Right lobe of liver (tissue), 6 donors: Measurements from ENCODE around the gene FNDC4. TPM values are rescaled to one million over a fixed set of nuclear protein-coding genes. Genes with fewer than 3 reads are reported as not detected.

Experiments
- ATAC-seq, 4 donors: fragments of 200-7000 bp; cut with Tn5 transposase; one replicate each; pipeline ENCODE4 v1.9.1; 2020; ENCODE audit warnings: mild to moderate bottlenecking in 4 of 4, moderate library complexity in 4 of 4
- DNase-seq, 3 donors: peaks; one replicate each; pipeline ENCODE4 v3.0.0-alpha.2; 2020
- H3K27ac ChIP-seq, 3 donors: fragments of 200-600 bp; one replicate each; pipeline ENCODE4 v1.8.0; 2022
- H3K27me3 ChIP-seq, 2 donors: fragments of 200-600 bp; one replicate each; pipeline ENCODE4 v1.8.0; 2022
- H3K36me3 ChIP-seq, 4 donors: fragments of 200-600 bp; sonication (generic) in 1 of 4; one replicate each; pipeline versions ENCODE4 v1.5.1 to v1.8.0; 2017 to 2022; ENCODE audit warnings: control low read depth in 1 of 4
- H3K4me1 ChIP-seq, 4 donors: fragments of 200-600 bp; sonication (generic) in 1 of 4; one replicate each; pipeline versions ENCODE4 v1.5.1 to v1.8.0; 2017 to 2022; ENCODE audit warnings: control low read depth in 1 of 4
- H3K4me3 ChIP-seq, 3 donors: fragments of 200-600 bp; one replicate each; pipeline ENCODE4 v1.8.0; 2022
- H3K9me3 ChIP-seq, 4 donors: fragments of 200-600 bp; sonication (generic) in 1 of 4; one replicate each; pipeline versions ENCODE4 v1.5.1 to v1.8.0; 2017 to 2022; ENCODE audit warnings: control low read depth in 1 of 4
- POLR2A ChIP-seq: fragments of 450-650 bp; IDR thresholded peaks from one replicate; pipeline ENCODE4 v1.6.1; 2017; ENCODE audit warnings: antibody characterized with exemption, mild to moderate bottlenecking
- WGBS: methylation state at CpG from one replicate; pipeline ENCODE4 v1.1.6; 2018; ENCODE audit warnings: low coverage, low lambda C conversion rate; ENCODE audit not compliant: insufficient coverage; ENCODE audit errors: missing lambda C conversion rate; 5-methylcytosine and 5-hydroxymethylcytosine counted together
- intact Hi-C, 2 donors: fragments of 100-400 bp; cut with DNase I; formaldehyde crosslinking; loops; one replicate each; pipeline versions ENCODE4 v1.11.2 to v1.14.1; 2022
- total RNA-seq, 6 experiments: library from RNA; depleted of rRNA in 2 of 6; stranded (reverse); fragments of >200 nt in 2 of 6; fragmentation: NEBNext Ultra II Directional in 3 of 6; extraction: Animal tissue kit (Norgen Biotek cat#: 25700) in 3 of 6; gene quantifications; one replicate each; pipeline versions ENCODE4 v1.1.0 to v1.2.4, GENCODE V29; 2016 to 2023
- TF ChIP-seq, protein P1 (sequence below), 4 donors: fragments of 200-600 bp in 3 of 4; fragments of 450-650 bp in 1 of 4; IDR thresholded peaks; one replicate each; pipeline versions ENCODE4 v1.5.1 to v1.8.0; 2016 to 2022; ENCODE audit warnings: antibody characterized with exemption in 4 of 4, mild to moderate bottlenecking in 2 of 4
- donor health status: DM: no; HTN: yes; CAD: no.
- donor health status: DM: no; HTN: no; CAD: no.
- donor health status: DM: no; HTN: no; CAD: no.
- donor health status: DM: no; HTN: yes; CAD: no.
- donor health status: DM: no; HTN: yes; CAD: no.

The FNDC4 gene
- total RNA-seq, 6 experiments from 2014 or later = 29.9 to 123 (median 65.1) TPM

DNA sequence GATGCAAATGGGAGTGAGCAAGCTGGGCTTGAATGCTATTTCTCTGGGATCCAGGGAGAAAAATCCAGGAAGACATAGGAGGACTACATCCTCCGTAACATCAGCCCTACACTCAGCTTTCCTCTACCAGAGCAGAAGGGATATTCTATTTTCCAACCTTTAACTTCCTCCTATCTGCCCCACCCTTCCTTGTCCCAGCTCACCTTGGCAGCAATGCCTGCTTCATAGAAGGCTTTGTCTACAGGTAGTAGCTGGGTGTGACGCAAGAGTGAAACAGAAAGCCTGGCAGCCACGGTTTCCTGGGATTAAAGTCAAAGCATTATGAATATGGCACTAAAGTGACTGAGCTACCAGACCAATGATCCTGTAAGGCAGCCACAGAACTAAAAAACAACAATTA, 48.9 kb downstream of the FNDC4 start:
- H3K4me1 ChIP-seq = no peaks in the 10 kb centered on the region
- TF ChIP-seq POLR2A = no peak
- TF ChIP-seq, protein P1, sequence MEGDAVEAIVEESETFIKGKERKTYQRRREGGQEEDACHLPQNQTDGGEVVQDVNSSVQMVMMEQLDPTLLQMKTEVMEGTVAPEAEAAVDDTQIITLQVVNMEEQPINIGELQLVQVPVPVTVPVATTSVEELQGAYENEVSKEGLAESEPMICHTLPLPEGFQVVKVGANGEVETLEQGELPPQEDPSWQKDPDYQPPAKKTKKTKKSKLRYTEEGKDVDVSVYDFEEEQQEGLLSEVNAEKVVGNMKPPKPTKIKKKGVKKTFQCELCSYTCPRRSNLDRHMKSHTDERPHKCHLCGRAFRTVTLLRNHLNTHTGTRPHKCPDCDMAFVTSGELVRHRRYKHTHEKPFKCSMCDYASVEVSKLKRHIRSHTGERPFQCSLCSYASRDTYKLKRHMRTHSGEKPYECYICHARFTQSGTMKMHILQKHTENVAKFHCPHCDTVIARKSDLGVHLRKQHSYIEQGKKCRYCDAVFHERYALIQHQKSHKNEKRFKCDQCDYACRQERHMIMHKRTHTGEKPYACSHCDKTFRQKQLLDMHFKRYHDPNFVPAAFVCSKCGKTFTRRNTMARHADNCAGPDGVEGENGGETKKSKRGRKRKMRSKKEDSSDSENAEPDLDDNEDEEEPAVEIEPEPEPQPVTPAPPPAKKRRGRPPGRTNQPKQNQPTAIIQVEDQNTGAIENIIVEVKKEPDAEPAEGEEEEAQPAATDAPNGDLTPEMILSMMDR (IDR thresholded peaks at IDR 0.05) = no peak
- H3K36me3 ChIP-seq = peaks cover 0 to 18% (median 5%) of the 10 kb centered on the region in 4 donors
- H3K4me3 ChIP-seq = no peak overlapping the region
- WGBS = 36% methylated on average over 2 of the region's 3 CpGs
- DNase-seq (peak in 2 of 3 donors; percentile 47 to 63), ATAC-seq (peak; percentile 22 to 80 (median 38))
- H3K27me3 ChIP-seq = no peaks in the 10 kb centered on the region
- intact Hi-C loops = no loop called here
- H3K27ac ChIP-seq = no peak overlapping the region
- no peaks in the 10 kb centered on the region for H3K9me3 ChIP-seq

DNA sequence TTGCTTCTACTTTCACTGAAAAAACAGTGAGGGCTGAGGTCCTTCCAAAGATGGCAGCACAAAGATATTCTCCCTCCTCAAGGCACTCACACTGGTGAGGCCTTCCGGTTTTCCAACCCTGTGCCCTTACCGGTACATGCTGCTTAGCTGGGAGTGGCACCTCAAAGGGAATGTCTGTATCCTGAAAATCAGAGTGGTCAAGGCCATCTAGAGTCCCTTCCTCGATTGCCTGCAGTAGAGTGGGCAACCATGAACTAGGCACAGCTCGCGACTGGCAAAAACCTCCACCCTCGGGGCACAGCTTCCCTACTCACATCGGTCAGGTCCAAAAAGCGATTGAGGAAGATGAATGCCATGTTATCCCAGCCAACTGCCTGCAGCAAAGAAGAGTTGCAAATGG, 49.4 kb downstream of the FNDC4 start:
- Histone ChIP-seq H3K4me3 (no peak overlapping the region), H3K27ac (no peak overlapping the region), H3K9me3 (no peaks in the 10 kb centered on the region), H3K4me1 (no peaks in the 10 kb centered on the region), H3K27me3 (no peaks in the 10 kb centered on the region), H3K36me3 (peaks cover 0 to 23% (median 9%) of the 10 kb centered on the region in 4 donors)
- ATAC-seq (no peak), DNase-seq (no peak)
- TF ChIP-seq, protein P1 (IDR thresholded peaks at IDR 0.05) = no peak
- TF ChIP-seq POLR2A = no peak
- 80% methylated on average over 1 of the region's 8 CpGs for WGBS
- intact Hi-C loops = no loop called here

DNA sequence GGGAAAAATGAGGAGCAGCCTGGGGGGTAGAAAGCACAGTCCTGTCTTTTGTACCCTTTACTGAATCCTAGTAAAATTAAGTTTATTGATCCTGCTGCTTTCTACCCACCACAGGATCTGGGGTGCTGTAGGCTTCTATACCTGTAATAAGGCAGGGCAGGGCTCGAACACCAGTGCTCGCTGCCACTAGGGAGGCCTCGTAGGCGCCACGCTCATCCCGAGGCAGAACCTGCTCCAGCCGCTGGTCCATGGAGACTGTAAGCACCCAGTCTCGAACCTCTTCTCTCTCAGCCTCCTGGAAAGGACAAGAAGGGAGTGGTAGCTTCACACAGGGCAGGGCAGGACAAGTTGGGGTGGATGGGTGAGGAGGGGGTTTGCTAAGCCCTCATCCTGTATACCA, 49.8 kb downstream of the FNDC4 start:
- Histone ChIP-seq H3K36me3 (peaks cover 0 to 27% (median 12%) of the 10 kb centered on the region in 4 donors), H3K4me1 (no peaks in the 10 kb centered on the region), H3K27ac (no peak overlapping the region), H3K27me3 (no peaks in the 10 kb centered on the region), H3K9me3 (no peaks in the 10 kb centered on the region), H3K4me3 (no peak overlapping the region)
- WGBS = no CpG with 5 or more reads among the region's 8 CpGs
- DNase-seq (no peak), ATAC-seq (no peak)
- TF ChIP-seq POLR2A = no peak
- TF ChIP-seq, protein P1 (IDR thresholded peaks at IDR 0.05) = no peak
- intact Hi-C loops = no loop called here

DNA sequence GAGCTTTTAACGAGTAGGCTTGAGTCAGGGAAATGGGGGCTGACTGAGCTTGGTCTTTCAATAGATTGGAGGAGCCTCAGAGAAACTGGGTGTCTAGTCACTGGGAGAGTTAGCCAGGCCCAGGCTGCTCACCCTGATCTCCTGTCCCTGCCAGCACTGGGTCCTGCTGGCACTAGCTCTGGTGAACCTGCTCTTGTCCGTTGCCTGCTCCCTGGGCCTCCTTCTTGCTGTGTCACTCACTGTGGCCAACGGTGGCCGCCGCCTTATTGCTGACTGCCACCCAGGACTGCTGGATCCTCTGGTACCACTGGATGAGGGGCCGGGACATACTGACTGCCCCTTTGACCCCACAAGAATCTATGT, 52.1 kb downstream of the FNDC4 start:
- TF ChIP-seq POLR2A = no peak
- TF ChIP-seq, protein P1 (IDR thresholded peaks at IDR 0.05) = no peak
- intact Hi-C loops = no loop called here
- no peaks in the 10 kb centered on the region for H3K27me3 ChIP-seq
- H3K4me1 ChIP-seq = no peaks in the 10 kb centered on the region
- peak overlapping the region in 2 of 3 donors; percentile 38 to 49 for H3K4me3 ChIP-seq
- H3K9me3 ChIP-seq = no peaks in the 10 kb centered on the region
- WGBS = no CpG with 5 or more reads among the region's 6 CpGs
- H3K27ac ChIP-seq = no peak overlapping the region
- peaks cover 0 to 41% (median 21%) of the 10 kb centered on the region in 4 donors for H3K36me3 ChIP-seq
- peak in 2 of 4 donors; percentile 4 to 16 for ATAC-seq
- no peak for DNase-seq
